Esophagus muscularis mucosa (tissue), 4 donors: ENCODE results near the gene AFF1. TPM values are rescaled to one million over a fixed set of nuclear protein-coding genes. Genes with fewer than 3 reads are reported as not detected.

Experiments used
- DNase-seq: peaks from one replicate; pipeline ENCODE4 v3.0.0-alpha.2; 2017; ENCODE audit errors: extremely low spot score
- H3K27ac ChIP-seq, 4 donors: fragments of 200-600 bp; sonication (generic); replicated peaks in 1 of 4; 1 replicate in 3 of 4; 2 replicates in 1 of 4; pipeline ENCODE4 v1.5.1; 2016 to 2019; ENCODE audit warnings: mild to moderate bottlenecking in 1 of 4
- H3K27me3 ChIP-seq, 4 donors: fragments of 200-600 bp; sonication (generic); one replicate each; pipeline versions ENCODE4 v1.5.1 to v1.6.0; 2016 to 2019
- H3K36me3 ChIP-seq, 4 donors: fragments of 200-600 bp; sonication (generic); one replicate each; pipeline ENCODE4 v1.5.1; 2016 to 2019
- H3K4me1 ChIP-seq, 4 donors: fragments of 200-600 bp; sonication (generic); one replicate each; pipeline ENCODE4 v1.5.1; 2016 to 2019
- H3K4me3 ChIP-seq, 4 donors: fragments of 200-600 bp; sonication (generic); 1 replicate in 2 of 4; 2 replicates in 2 of 4; pipeline ENCODE4 v1.5.1; 2016 to 2019; ENCODE audit warnings: mild to moderate bottlenecking in 4 of 4, moderate library complexity in 1 of 4
- H3K9me3 ChIP-seq, 4 donors: fragments of 200-600 bp; sonication (generic); 1 replicate in 3 of 4; 2 replicates in 1 of 4; pipeline ENCODE4 v1.5.1; 2016 to 2019
- CTCF ChIP-seq, 3 experiments: fragments of 200-600 bp in 2 of 3; fragments of 450-650 bp in 1 of 3; sonication (generic) in 2 of 3; IDR thresholded peaks; one replicate each; pipeline ENCODE4 v1.5.1; 2017 to 2019; ENCODE audit warnings: antibody characterized with exemption in 3 of 3, mild to moderate bottlenecking in 2 of 3, moderate library complexity in 1 of 3
- EP300 ChIP-seq: sonication (generic); formaldehyde crosslinking; IDR thresholded peaks from one replicate; pipeline ENCODE4 v1.6.1; 2017; ENCODE audit warnings: antibody characterized with exemption
- POLR2A ChIP-seq: fragments of 450-650 bp; IDR thresholded peaks from one replicate; pipeline ENCODE4 v1.6.1; 2017; ENCODE audit warnings: antibody characterized with exemption, moderate library complexity, mild to moderate bottlenecking, low read depth
- POLR2AphosphoS5 ChIP-seq, 2 donors: sonication (generic); formaldehyde crosslinking; IDR thresholded peaks; one replicate each; pipeline ENCODE4 v1.6.1; 2017; ENCODE audit warnings: antibody characterized with exemption in 2 of 2
- WGBS: methylation state at CpG from one replicate; pipeline ENCODE4 v1.1.5; 2018; 5-methylcytosine and 5-hydroxymethylcytosine counted together
- intact Hi-C: fragments of 100-400 bp; cut with DNase I; formaldehyde crosslinking; loops from one replicate; pipeline ENCODE4 v1.15.1; 2023
- total RNA-seq, 4 donors: library from RNA; depleted of rRNA; stranded (reverse); fragments of >200 nt; gene quantifications; one replicate each; pipeline versions ENCODE4 v1.1.0 to v1.2.1, GENCODE V29; 2016

Gene AFF1, protein sequence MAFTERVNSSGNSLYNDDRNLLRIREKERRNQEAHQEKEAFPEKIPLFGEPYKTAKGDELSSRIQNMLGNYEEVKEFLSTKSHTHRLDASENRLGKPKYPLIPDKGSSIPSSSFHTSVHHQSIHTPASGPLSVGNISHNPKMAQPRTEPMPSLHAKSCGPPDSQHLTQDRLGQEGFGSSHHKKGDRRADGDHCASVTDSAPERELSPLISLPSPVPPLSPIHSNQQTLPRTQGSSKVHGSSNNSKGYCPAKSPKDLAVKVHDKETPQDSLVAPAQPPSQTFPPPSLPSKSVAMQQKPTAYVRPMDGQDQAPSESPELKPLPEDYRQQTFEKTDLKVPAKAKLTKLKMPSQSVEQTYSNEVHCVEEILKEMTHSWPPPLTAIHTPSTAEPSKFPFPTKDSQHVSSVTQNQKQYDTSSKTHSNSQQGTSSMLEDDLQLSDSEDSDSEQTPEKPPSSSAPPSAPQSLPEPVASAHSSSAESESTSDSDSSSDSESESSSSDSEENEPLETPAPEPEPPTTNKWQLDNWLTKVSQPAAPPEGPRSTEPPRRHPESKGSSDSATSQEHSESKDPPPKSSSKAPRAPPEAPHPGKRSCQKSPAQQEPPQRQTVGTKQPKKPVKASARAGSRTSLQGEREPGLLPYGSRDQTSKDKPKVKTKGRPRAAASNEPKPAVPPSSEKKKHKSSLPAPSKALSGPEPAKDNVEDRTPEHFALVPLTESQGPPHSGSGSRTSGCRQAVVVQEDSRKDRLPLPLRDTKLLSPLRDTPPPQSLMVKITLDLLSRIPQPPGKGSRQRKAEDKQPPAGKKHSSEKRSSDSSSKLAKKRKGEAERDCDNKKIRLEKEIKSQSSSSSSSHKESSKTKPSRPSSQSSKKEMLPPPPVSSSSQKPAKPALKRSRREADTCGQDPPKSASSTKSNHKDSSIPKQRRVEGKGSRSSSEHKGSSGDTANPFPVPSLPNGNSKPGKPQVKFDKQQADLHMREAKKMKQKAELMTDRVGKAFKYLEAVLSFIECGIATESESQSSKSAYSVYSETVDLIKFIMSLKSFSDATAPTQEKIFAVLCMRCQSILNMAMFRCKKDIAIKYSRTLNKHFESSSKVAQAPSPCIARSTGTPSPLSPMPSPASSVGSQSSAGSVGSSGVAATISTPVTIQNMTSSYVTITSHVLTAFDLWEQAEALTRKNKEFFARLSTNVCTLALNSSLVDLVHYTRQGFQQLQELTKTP
- total RNA-seq = 10 to 100 TPM; 53.6 to 85.2 (median 70.6) TPM

GRCh38 chr4:86934771-86935565 is at the start of gene AFF1:
TSS of gene AFF1 (plus strand) at chr4:86935011. CDS start at chr4:86948534, 13,523 bp downstream.
- TF ChIP-seq POLR2AphosphoS5 (IDR thresholded peaks at IDR 0.05) (peak; percentile 91 to 92), POLR2A (peak; percentile 78), CTCF (IDR thresholded peaks at IDR 0.05) (peak; percentile 56 to 68 (median 61)), EP300 (peak; percentile 65)

GRCh38 chr4:86890790-86891189 is 44.0 kb upstream of the AFF1 start:
- no peak overlapping the region for H3K4me3 ChIP-seq
- no peak overlapping the region for H3K27ac ChIP-seq
- 66% methylated on average over 7 of the region's 7 CpGs for WGBS
- H3K9me3 ChIP-seq = no peaks in the 10 kb centered on the region
- no peaks in the 10 kb centered on the region for H3K36me3 ChIP-seq
- TF ChIP-seq POLR2AphosphoS5 (IDR thresholded peaks at IDR 0.05) = no peak
- TF ChIP-seq POLR2A = no peak
- intact Hi-C loops = loop anchor here (10.0 kb wide), 1 partner anchor 296 kb away; the partner anchor contains the start of gene PTPN13
- peaks cover 2 to 20% (median 14%) of the 10 kb centered on the region in 4 donors for H3K4me1 ChIP-seq
- no peaks in the 10 kb centered on the region for H3K27me3 ChIP-seq
- no peak for DNase-seq

More at GRCh38 chr4:86934771-86935565, at the start of gene AFF1:
- H3K9me3 ChIP-seq = no peaks in the 10 kb centered on the region
- H3K4me1 ChIP-seq = peaks cover 25 to 55% (median 47%) of the 10 kb centered on the region in 4 donors
- 0% methylated on average over 23 of the region's 97 CpGs for WGBS
- peak; percentile 97 for DNase-seq
- intact Hi-C loops = loop anchor here (2.0 to 5.0 kb wide), 2 partner anchors 72 to 912 kb away; no protein-coding TSS in a partner anchor
- peaks cover 0 to 3% (median 0%) of the 10 kb centered on the region in 4 donors for H3K27me3 ChIP-seq
- peak within 1 kb of the TSS; percentile 97 to 99 (median 99) for H3K27ac ChIP-seq
- H3K36me3 ChIP-seq = peaks cover 0 to 15% (median 8%) of the 10 kb centered on the region in 4 donors
- H3K4me3 ChIP-seq = peak within 1 kb of the TSS; percentile 94 to 99 (median 97)

GRCh38 chr4:86891762-86892635 is 42.8 kb upstream of the AFF1 start, which contains the start of gene C4orf36:
TSS of gene C4orf36 (minus strand) at chr4:86892422. CDS start at chr4:86891520, 902 bp downstream.
- 4% methylated on average over 22 of the region's 84 CpGs for WGBS
- intact Hi-C loops = loop anchor here (10.0 kb wide), 1 partner anchor 297 kb away; the partner anchor contains the start of gene PTPN13
- Histone ChIP-seq H3K27me3 (no peaks in the 10 kb centered on the region), H3K4me3 (peak within 1 kb of the TSS; percentile 66 to 88 (median 69)), H3K4me1 (peaks cover 2 to 20% (median 14%) of the 10 kb centered on the region in 4 donors), H3K9me3 (no peaks in the 10 kb centered on the region), H3K36me3 (no peaks in the 10 kb centered on the region), H3K27ac (peak within 1 kb of the TSS; percentile 4 to 67 (median 52))
- no peak for DNase-seq
- TF ChIP-seq POLR2A = no peak
- no peak for TF ChIP-seq POLR2AphosphoS5 (IDR thresholded peaks at IDR 0.05)
- TF ChIP-seq CTCF (IDR thresholded peaks at IDR 0.05) = no peak
- TF ChIP-seq EP300 = no peak

DNA sequence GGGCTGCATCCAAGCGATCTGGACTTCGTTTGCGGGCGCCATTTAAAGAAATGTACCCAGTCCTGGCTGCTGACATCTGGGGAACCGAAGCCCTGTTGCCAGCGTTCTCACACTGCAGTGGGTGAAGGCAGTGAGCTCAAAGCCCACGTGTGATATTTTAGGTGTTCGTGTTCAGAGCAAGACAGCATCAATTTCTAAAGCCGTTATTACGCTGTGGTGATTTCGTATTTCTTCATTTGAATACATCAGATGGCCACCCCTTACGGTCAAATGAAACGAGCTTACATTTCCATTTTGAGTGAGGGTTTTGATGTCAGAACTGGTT is 42.2 kb upstream of the AFF1 start:
- DNase-seq = no peak
- peak overlapping the region in 3 of 4 donors; percentile 45 to 67 (median 59) for H3K27ac ChIP-seq
- intact Hi-C loops = loop anchor here (10.0 kb wide), 1 partner anchor 298 kb away; the partner anchor contains the start of gene PTPN13
- 7% methylated on average over 9 of the region's 13 CpGs for WGBS
- H3K36me3 ChIP-seq = no peaks in the 10 kb centered on the region
- TF ChIP-seq EP300 = no peak
- no peak for TF ChIP-seq POLR2A
- H3K4me1 ChIP-seq = peaks cover 2 to 20% (median 14%) of the 10 kb centered on the region in 4 donors
- no peaks in the 10 kb centered on the region for H3K27me3 ChIP-seq
- peak overlapping the region; percentile 66 to 88 (median 69) for H3K4me3 ChIP-seq
- no peaks in the 10 kb centered on the region for H3K9me3 ChIP-seq
